ENCODE measurements around the gene PHC1.

DNA sequence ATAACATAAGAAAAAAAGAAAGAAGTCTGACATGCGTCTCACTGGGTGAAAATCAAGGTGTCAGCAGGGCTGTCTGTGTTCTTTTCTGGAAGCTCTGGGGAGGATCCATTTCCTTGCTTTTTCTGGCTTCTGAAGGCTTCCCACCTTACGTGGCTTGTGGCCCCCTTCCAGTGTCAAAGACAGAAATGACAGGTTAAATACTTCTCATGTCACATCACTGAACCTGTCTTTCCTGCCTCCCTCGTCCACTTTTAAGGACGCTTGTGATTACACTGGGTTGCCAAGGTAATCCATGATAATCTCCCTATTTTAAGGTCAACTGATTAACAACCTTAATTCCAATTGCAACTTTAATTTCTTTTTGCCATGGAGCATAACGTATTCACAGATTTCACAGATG, 4.6 kb upstream of the PHC1 start:
- TF ChIP-seq, protein P1, sequence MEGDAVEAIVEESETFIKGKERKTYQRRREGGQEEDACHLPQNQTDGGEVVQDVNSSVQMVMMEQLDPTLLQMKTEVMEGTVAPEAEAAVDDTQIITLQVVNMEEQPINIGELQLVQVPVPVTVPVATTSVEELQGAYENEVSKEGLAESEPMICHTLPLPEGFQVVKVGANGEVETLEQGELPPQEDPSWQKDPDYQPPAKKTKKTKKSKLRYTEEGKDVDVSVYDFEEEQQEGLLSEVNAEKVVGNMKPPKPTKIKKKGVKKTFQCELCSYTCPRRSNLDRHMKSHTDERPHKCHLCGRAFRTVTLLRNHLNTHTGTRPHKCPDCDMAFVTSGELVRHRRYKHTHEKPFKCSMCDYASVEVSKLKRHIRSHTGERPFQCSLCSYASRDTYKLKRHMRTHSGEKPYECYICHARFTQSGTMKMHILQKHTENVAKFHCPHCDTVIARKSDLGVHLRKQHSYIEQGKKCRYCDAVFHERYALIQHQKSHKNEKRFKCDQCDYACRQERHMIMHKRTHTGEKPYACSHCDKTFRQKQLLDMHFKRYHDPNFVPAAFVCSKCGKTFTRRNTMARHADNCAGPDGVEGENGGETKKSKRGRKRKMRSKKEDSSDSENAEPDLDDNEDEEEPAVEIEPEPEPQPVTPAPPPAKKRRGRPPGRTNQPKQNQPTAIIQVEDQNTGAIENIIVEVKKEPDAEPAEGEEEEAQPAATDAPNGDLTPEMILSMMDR (optimal IDR thresholded peaks at IDR 0.05 in 1 of 3, IDR thresholded peaks at IDR 0.05 in 1 of 3, conservative IDR thresholded peaks at IDR 0.05 in 1 of 3; ENCODE audit: extremely low read depth in 1 of 3, insufficient read depth in 2 of 3, low read length in 3 of 3) = no peak
- TF ChIP-seq EZH2 (IDR thresholded peaks at IDR 0.05; ENCODE audit: low read length) = no peak

All from keratinocyte (primary cell).